WTC11 (cell line): ENCODE data around the gene SAYSD1. TPM values are rescaled to one million over a fixed set of nuclear protein-coding genes. Genes with fewer than 3 reads are reported as not detected.

Experiments used
- ATAC-seq: fragments of 200-7000 bp; cut with Tn5 transposase; 2 replicates; pipeline ENCODE4 v1.10.0; 2021; ENCODE audit warnings: mild to moderate bottlenecking, moderate library complexity
- CTCF ChIA-PET: fragments of 300-600 bp; sonication (Branson Sonifier 250); formaldehyde crosslinking; loops from one replicate; lab custom pipeline; 2021; ENCODE audit warnings: antibody characterized with exemption; lab: Charles Lee
- POLR2A ChIA-PET: fragments of 350-600 bp; sonication (Branson Sonifier 250); formaldehyde crosslinking; loops from one replicate; lab custom pipeline; 2021; ENCODE audit warnings: antibody characterized with exemption; lab: Charles Lee
- DNase-seq: peaks from one replicate; pipeline ENCODE4 v3.0.0; 2021; ENCODE audit warnings: low spot score
- H3K27ac Mint-ChIP-seq: 2 replicates; pipeline ENCODE4 v1.8.0; 2021; ENCODE audit warnings: mixed read lengths
- H3K27me3 Mint-ChIP-seq: 2 replicates; pipeline ENCODE4 v1.8.0; 2021; ENCODE audit warnings: low read depth, mild to moderate bottlenecking, moderate library complexity, mixed read lengths
- H3K36me3 Mint-ChIP-seq: 2 replicates; pipeline ENCODE4 v1.8.0; 2021; ENCODE audit warnings: mixed read lengths
- H3K4me1 Mint-ChIP-seq: 2 replicates; pipeline ENCODE4 v1.8.0; 2022; ENCODE audit warnings: mixed read lengths
- H3K4me3 Mint-ChIP-seq: 2 replicates; pipeline ENCODE4 v1.8.0; 2021; ENCODE audit warnings: mild to moderate bottlenecking, moderate library complexity, mixed read lengths
- H3K9me3 Mint-ChIP-seq: 2 replicates; pipeline ENCODE4 v1.8.0; 2021; ENCODE audit warnings: mixed read lengths
- ATF6 ChIP-seq: sonication (generic); formaldehyde crosslinking; IDR thresholded peaks from 2 replicates; pipeline ENCODE4 v1.8.1; 2023; ENCODE audit warnings: mild to moderate bottlenecking, missing genetic modification reagents
- CBFB ChIP-seq: sonication (generic); formaldehyde crosslinking; IDR thresholded peaks from 2 replicates; pipeline ENCODE4 v1.8.1; 2022; ENCODE audit warnings: mild to moderate bottlenecking, low read depth, missing genetic modification reagents
- CDX4 ChIP-seq: fragments of 250-450 bp; sonication (Bioruptor Pico); IDR thresholded peaks from 2 replicates; pipeline ENCODE4 v1.9.0; 2021; ENCODE audit warnings: moderate library complexity, mild to moderate bottlenecking, inconsistent platforms, borderline replicate concordance
- CTCF ChIP-seq: fragments of 200-600 bp; IDR thresholded peaks from 2 replicates; pipeline ENCODE4 v1.8.0; 2022; ENCODE audit warnings: antibody characterized with exemption
- E2F5 ChIP-seq: sonication (generic); formaldehyde crosslinking; IDR thresholded peaks from 2 replicates; pipeline ENCODE4 v1.8.1; 2022; ENCODE audit warnings: mild to moderate bottlenecking, moderate library complexity, missing genetic modification reagents
- ELF4 ChIP-seq: sonication (generic); formaldehyde crosslinking; IDR thresholded peaks from 2 replicates; pipeline ENCODE4 v1.8.1; 2022; ENCODE audit warnings: low read depth, mild to moderate bottlenecking, moderate library complexity, missing genetic modification reagents
- FOXK1 ChIP-seq: sonication (generic); formaldehyde crosslinking; IDR thresholded peaks from 2 replicates; pipeline ENCODE4 v1.8.0; 2022; ENCODE audit warnings: mild to moderate bottlenecking, moderate library complexity, missing genetic modification reagents
- HMGA2 ChIP-seq: fragments of 250-450 bp; sonication (Bioruptor Pico); IDR thresholded peaks from 2 replicates; pipeline ENCODE4 v1.4.0; 2021; ENCODE audit warnings: mild to moderate bottlenecking, moderate library complexity
- HMGXB4 ChIP-seq: sonication (generic); formaldehyde crosslinking; IDR thresholded peaks from 2 replicates; pipeline ENCODE4 v1.8.1; 2023; ENCODE audit warnings: mild to moderate bottlenecking, moderate library complexity, missing genetic modification reagents
- MAX ChIP-seq: sonication (generic); formaldehyde crosslinking; IDR thresholded peaks from 2 replicates; pipeline ENCODE4 v1.8.0; 2022; ENCODE audit warnings: mild to moderate bottlenecking, missing genetic modification reagents
- MLX ChIP-seq: sonication (generic); formaldehyde crosslinking; IDR thresholded peaks from 2 replicates; pipeline ENCODE4 v1.8.1; 2023; ENCODE audit warnings: mild to moderate bottlenecking, missing genetic modification reagents, moderate library complexity
- NFYB ChIP-seq: sonication (generic); formaldehyde crosslinking; conservative IDR thresholded peaks from 2 replicates; pipeline ENCODE4 v1.8.0; 2022; ENCODE audit warnings: low read depth, missing genetic modification reagents
- OVOL2 ChIP-seq: fragments of 250-450 bp; sonication (Bioruptor Pico); IDR thresholded peaks from 2 replicates; pipeline ENCODE4 v1.9.0; 2021; ENCODE audit warnings: mild to moderate bottlenecking, borderline replicate concordance
- PRRX2 ChIP-seq: fragments of 250-450 bp; sonication (Bioruptor Pico); IDR thresholded peaks from 2 replicates; pipeline ENCODE4 v1.8.0; 2021; ENCODE audit warnings: mild to moderate bottlenecking
- SP1 ChIP-seq: sonication (generic); formaldehyde crosslinking; conservative IDR thresholded peaks from 2 replicates; pipeline ENCODE4 v1.8.1; 2022; ENCODE audit warnings: missing genetic modification reagents
- ZBTB43 ChIP-seq: sonication (generic); formaldehyde crosslinking; IDR thresholded peaks from 2 replicates; pipeline ENCODE4 v1.8.1; 2023; ENCODE audit warnings: mild to moderate bottlenecking, missing genetic modification reagents
- ZNF121 ChIP-seq: sonication (generic); formaldehyde crosslinking; IDR thresholded peaks from 2 replicates; pipeline ENCODE4 v1.8.0; 2023; ENCODE audit warnings: missing genetic modification reagents
- ZNF512 ChIP-seq: sonication (generic); formaldehyde crosslinking; IDR thresholded peaks from 2 replicates; pipeline ENCODE4 v1.8.1; 2022; ENCODE audit warnings: missing genetic modification reagents, borderline replicate concordance
- ZNF671 ChIP-seq: fragments of 250-450 bp; sonication (Bioruptor Pico); IDR thresholded peaks from 2 replicates; pipeline ENCODE4 v1.8.0; 2021; ENCODE audit warnings: mild to moderate bottlenecking
- total RNA-seq: library from RNA; stranded (reverse); gene quantifications from 3 replicates; pipeline ENCODE4 v1.2.3, GENCODE V29; 2021

Gene SAYSD1
- total RNA-seq, 1 experiment from 2014 or later = 7.4 TPM

GRCh38 chr6:39153766-39154397, 38.9 kb upstream of the SAYSD1 start:
- H3K4me3 Mint-ChIP-seq = no peak overlapping the region
- no peak for TF ChIP-seq FOXK1
- no peak for TF ChIP-seq OVOL2 (CRISPR knock-in tag)
- no peak for TF ChIP-seq ELF4 (CRISPR knock-in tag)
- no peak for TF ChIP-seq ZBTB43 (CRISPR knock-in tag)
- TF ChIP-seq HMGA2 (CRISPR knock-in tag) = no peak
- TF ChIP-seq, all 79 proteins: peak for 0
- no peaks in the 10 kb centered on the region; the same call in 1 of the 2 replicates for H3K27me3 Mint-ChIP-seq
- peaks cover 3% of the 10 kb centered on the region; the same call in 1 of the 2 replicates for H3K36me3 Mint-ChIP-seq
- ATAC-seq = no peak
- ChIA-PET CTCF (interaction anchor here (0.8 to 1.8 kb wide), 4 partner anchors 54 to 159 kb away, joined by 3 to 7 read pairs (median 4); no protein-coding TSS in a partner anchor), POLR2A (no interaction called here)
- H3K27ac Mint-ChIP-seq = no peak overlapping the region
- peaks cover under 1% of the 10 kb centered on the region; the same call in 1 of the 2 replicates for H3K9me3 Mint-ChIP-seq
- DNase-seq = no peak
- H3K4me1 Mint-ChIP-seq = peaks cover 6% of the 10 kb centered on the region

GRCh38 chr6:39152262-39152661, 37.3 kb upstream of the SAYSD1 start:
- ATAC-seq = no peak
- no peaks in the 10 kb centered on the region for H3K9me3 Mint-ChIP-seq
- no peak for TF ChIP-seq E2F5
- TF ChIP-seq CDX4 (CRISPR knock-in tag) = no peak
- TF ChIP-seq PRRX2 (CRISPR knock-in tag) = no peak
- TF ChIP-seq NFYB = no peak
- TF ChIP-seq ATF6 (CRISPR knock-in tag) = no peak
- no peak for TF ChIP-seq ZNF512 (CRISPR knock-in tag)
- TF ChIP-seq MLX = no peak
- no peak for TF ChIP-seq HMGXB4 (CRISPR knock-in tag)
- no peak for TF ChIP-seq ZNF671 (CRISPR knock-in tag)
- no peak for TF ChIP-seq ZNF121 (CRISPR knock-in tag)
- TF ChIP-seq CTCF = no peak
- no peak for TF ChIP-seq SP1 (CRISPR knock-in tag)
- TF ChIP-seq MAX (CRISPR knock-in tag) = no peak
- no peak for TF ChIP-seq CBFB (CRISPR knock-in tag)
- peaks cover 6% of the 10 kb centered on the region for H3K27me3 Mint-ChIP-seq
- no peak for DNase-seq
- POLR2A ChIA-PET = interaction anchor here (0.6 kb wide), 1 partner anchor 155 kb away, joined by 3 read pairs; no protein-coding TSS in a partner anchor
- H3K4me3 Mint-ChIP-seq = no peak overlapping the region
- H3K36me3 Mint-ChIP-seq = no peaks in the 10 kb centered on the region
- H3K4me1 Mint-ChIP-seq = peaks cover 6% of the 10 kb centered on the region
- CTCF ChIA-PET = interaction anchor here (0.8 to 1.9 kb wide), 11 partner anchors 14 to 161 kb away, joined by 3 to 9 read pairs (median 5); no protein-coding TSS in a partner anchor
- H3K27ac Mint-ChIP-seq = no peak overlapping the region
